Loucy (cell line): ENCODE measurements around the gene BCL2L1.

Experiments used
- H2AFZ ChIP-seq: fragments of 200-600 bp; sonication (generic); 2 replicates; pipeline ENCODE4 v1.6.0; 2016; ENCODE audit warnings: antibody characterized with exemption, mild to moderate bottlenecking, low read length, moderate library complexity
- H3F3A ChIP-seq: fragments of 200-600 bp; 2 replicates; pipeline ENCODE4 v1.6.0; 2016; ENCODE audit warnings: antibody characterized with exemption, low read depth, mild to moderate bottlenecking
- H3K27me3 ChIP-seq: fragments of 200-600 bp; sonication (generic); 2 replicates; pipeline ENCODE4 v1.6.1; 2014; ENCODE audit warnings: low read length, mild to moderate bottlenecking; ENCODE audit not compliant: insufficient read depth, poor library complexity, severe bottlenecking
- H3K36me3 ChIP-seq: fragments of 200-600 bp; sonication (generic); 2 replicates; pipeline ENCODE4 v1.6.1; 2016; ENCODE audit warnings: low read length; ENCODE audit not compliant: insufficient read depth
- H3K4me1 ChIP-seq: fragments of 200-600 bp; sonication (generic); 2 replicates; pipeline ENCODE4 v1.5.1; 2014; ENCODE audit warnings: low read length, mild to moderate bottlenecking; ENCODE audit not compliant: insufficient read depth, poor library complexity, severe bottlenecking
- H3K4me2 ChIP-seq: fragments of 200-600 bp; sonication (generic); 2 replicates; pipeline ENCODE4 v1.6.0; 2014; ENCODE audit warnings: antibody characterized with exemption, low read length, low read depth, mild to moderate bottlenecking; ENCODE audit not compliant: poor library complexity, severe bottlenecking
- H3K4me3 ChIP-seq: fragments of 200-600 bp; sonication (generic); 2 replicates; pipeline ENCODE4 v1.5.1; 2014; ENCODE audit warnings: low read length, mild to moderate bottlenecking, mixed read lengths; ENCODE audit not compliant: poor library complexity, severe bottlenecking
- H3K79me2 ChIP-seq: fragments of 200-600 bp; sonication (generic); 2 replicates; pipeline ENCODE4 v1.6.1; 2014; ENCODE audit warnings: low read length; ENCODE audit not compliant: insufficient read depth
- H3K9ac ChIP-seq: fragments of 200-600 bp; sonication (generic); 2 replicates; pipeline ENCODE4 v1.6.0; 2014; ENCODE audit warnings: mild to moderate bottlenecking, low read depth, low read length, moderate library complexity; ENCODE audit not compliant: poor library complexity, severe bottlenecking
- H3K9me2 ChIP-seq: fragments of 200-600 bp; sonication (generic); replicated peaks from 2 replicates; pipeline ENCODE4 v1.6.1; 2016; ENCODE audit warnings: low read depth, low read length, mixed read lengths
- H3K9me3 ChIP-seq: fragments of 200-600 bp; sonication (generic); 2 replicates; pipeline ENCODE4 v1.6.1; 2014; ENCODE audit warnings: mild to moderate bottlenecking, antibody characterized with exemption, low read length, low read depth; ENCODE audit not compliant: insufficient read depth
- H4K20me1 ChIP-seq: fragments of 200-600 bp; sonication (generic); 2 replicates; pipeline ENCODE4 v1.6.0; 2014; ENCODE audit warnings: antibody characterized with exemption, low read length, mild to moderate bottlenecking; ENCODE audit not compliant: insufficient read depth, poor library complexity, severe bottlenecking
- CTCF ChIP-seq: fragments of 200-600 bp; sonication (generic); conservative IDR thresholded peaks from 2 replicates; pipeline ENCODE4 v1.5.1; 2014; ENCODE audit warnings: mild to moderate bottlenecking, antibody characterized with exemption, low read length
- EZH2phosphoT487 ChIP-seq: fragments of 200-600 bp; IDR thresholded peaks from 2 replicates; pipeline ENCODE4 v1.6.1; 2018; ENCODE audit warnings: antibody characterized with exemption, mild to moderate bottlenecking, moderate library complexity, borderline replicate concordance

BCL2L1 gene

DNA sequence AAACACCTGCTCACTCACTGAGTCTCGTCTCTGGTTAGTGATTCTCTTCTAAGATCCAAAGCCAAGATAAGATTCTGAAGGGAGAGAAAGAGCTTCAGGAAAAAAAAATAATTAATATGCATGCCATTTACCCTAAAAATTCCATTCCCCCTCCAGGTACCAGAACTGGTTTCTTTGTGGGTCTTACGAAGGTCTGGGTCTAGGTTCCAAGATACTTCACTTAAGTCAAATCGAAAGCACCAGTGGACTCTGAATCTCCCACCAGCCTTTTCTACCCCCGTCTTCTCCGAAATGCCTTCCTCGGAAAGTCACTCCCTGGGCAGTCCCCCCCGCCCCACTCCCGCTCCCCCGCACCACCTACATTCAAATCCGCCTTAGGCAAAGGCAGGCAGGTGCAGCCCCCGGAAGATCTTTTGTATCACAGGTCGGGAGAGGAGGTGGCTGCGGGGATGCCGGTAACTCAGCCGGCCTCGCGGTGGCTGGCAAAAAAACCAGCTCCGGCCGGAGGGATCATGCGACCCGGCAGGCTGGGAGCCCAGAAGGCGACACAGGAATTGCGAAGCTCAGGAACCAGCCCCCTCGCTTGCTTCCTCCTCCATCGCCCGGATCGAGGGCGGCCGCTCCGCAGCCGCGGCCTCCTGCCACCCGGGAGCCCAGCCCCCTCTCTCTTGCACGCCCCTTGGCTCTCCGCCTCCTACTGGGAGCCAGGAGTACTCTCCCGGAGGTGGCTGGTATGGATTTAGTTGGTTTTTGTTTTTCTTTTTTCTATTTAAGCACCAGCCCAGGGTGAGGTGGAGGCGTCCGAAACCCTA is at the start of gene BCL2L1:
Gene BCL2L1, minus strand, starts transcription at position 612 of the 812 bp plus-strand sequence. CDS start 650 bp downstream, outside the sequence.
- H3K79me2 ChIP-seq = peaks cover 52% of the 10 kb centered on the region
- H3K9ac ChIP-seq = peak within 1 kb of the TSS; percentile 99
- peaks cover 32% of the 10 kb centered on the region for H3K4me1 ChIP-seq

DNA sequence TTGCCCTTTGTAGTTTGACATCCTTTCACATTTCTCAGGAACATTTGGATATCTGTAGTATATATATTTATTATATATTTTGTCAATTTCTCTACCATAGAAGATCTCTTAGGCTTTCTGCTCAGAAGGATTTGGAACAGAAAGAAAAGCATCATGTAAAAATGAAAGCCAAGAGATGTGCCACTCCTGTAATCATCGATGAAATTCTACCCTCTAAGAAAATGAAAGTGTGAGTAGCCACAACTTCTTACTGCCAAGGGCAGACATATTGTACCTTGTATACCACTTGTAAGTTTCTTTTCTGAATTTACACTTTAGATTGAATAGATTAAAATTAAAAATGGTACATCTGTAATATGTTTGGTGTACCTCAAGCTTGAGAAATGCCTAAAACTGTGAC is 47.6 kb upstream of the BCL2L1 start:
- Histone ChIP-seq H2AFZ (no peak overlapping the region), H3K27me3 (no peaks in the 10 kb centered on the region), H3K4me2 (no peak overlapping the region), H3K9ac (no peak overlapping the region), H3K9me2 (no peaks in the 10 kb centered on the region), H3K4me3 (no peak overlapping the region), H3K4me1 (no peaks in the 10 kb centered on the region), H3K79me2 (peaks cover 23% of the 10 kb centered on the region), H3K36me3 (peaks cover 91% of the 10 kb centered on the region), H3F3A (no peaks in the 10 kb centered on the region), H4K20me1 (peaks cover 29% of the 10 kb centered on the region), H3K9me3 (no peaks in the 10 kb centered on the region)
- TF ChIP-seq CTCF (no peak), EZH2phosphoT487 (no peak)

More for the DNA sequence above, at the start of gene BCL2L1:
- H3K9me2 ChIP-seq = no peaks in the 10 kb centered on the region
- peak within 1 kb of the TSS; percentile 92 for H2AFZ ChIP-seq
- no peaks in the 10 kb centered on the region for H3F3A ChIP-seq
- H4K20me1 ChIP-seq = peaks cover 32% of the 10 kb centered on the region
- H3K36me3 ChIP-seq = no peaks in the 10 kb centered on the region
- H3K9me3 ChIP-seq = no peaks in the 10 kb centered on the region
- H3K4me3 ChIP-seq = peak within 1 kb of the TSS; percentile 81
- peak; percentile 61 for TF ChIP-seq CTCF
- no peak for TF ChIP-seq EZH2phosphoT487
- H3K4me2 ChIP-seq = peak within 1 kb of the TSS; percentile 98
- no peaks in the 10 kb centered on the region for H3K27me3 ChIP-seq

GRCh38 chr20:31769681-31770080 is 47.0 kb upstream of the BCL2L1 start:
- Histone ChIP-seq H3K4me1 (no peaks in the 10 kb centered on the region), H3F3A (no peaks in the 10 kb centered on the region), H3K9me2 (no peaks in the 10 kb centered on the region), H2AFZ (no peak overlapping the region), H3K4me3 (no peak overlapping the region), H4K20me1 (peaks cover 33% of the 10 kb centered on the region), H3K4me2 (no peak overlapping the region), H3K36me3 (peaks cover 93% of the 10 kb centered on the region), H3K79me2 (peaks cover 27% of the 10 kb centered on the region), H3K27me3 (no peaks in the 10 kb centered on the region), H3K9ac (no peak overlapping the region), H3K9me3 (no peaks in the 10 kb centered on the region)
- TF ChIP-seq CTCF = no peak
- no peak for TF ChIP-seq EZH2phosphoT487
